HepG2 (cell line): ENCODE data around the gene WHAMM. TPM values are rescaled to one million over a fixed set of nuclear protein-coding genes. Genes with fewer than 3 reads are reported as not detected.

Experiments
- ATF7 ChIP-seq, 2 experiments: fragments of 450-650 bp in 1 of 2; sonication (generic) in 1 of 2; formaldehyde crosslinking in 1 of 2; IDR thresholded peaks; 2 replicates each; pipeline versions ENCODE4 v1.4.0 to v1.6.1; 2016 to 2020; ENCODE audit warnings: antibody characterized with exemption in 1 of 2, mild to moderate bottlenecking in 1 of 2, missing genetic modification reagents in 1 of 2
- BCL6 ChIP-seq: IDR thresholded peaks from 2 replicates; pipeline ENCODE4 v1.6.1; 2016; ENCODE audit warnings: missing genetic modification reagents, missing compliant biosample characterization
- ETV6 ChIP-seq: sonication (generic); formaldehyde crosslinking; conservative IDR thresholded peaks from 2 replicates; pipeline ENCODE4 v1.4.0; 2020; ENCODE audit warnings: missing genetic modification reagents
- FOXK1 ChIP-seq: sonication (generic); formaldehyde crosslinking; IDR thresholded peaks from 2 replicates; pipeline ENCODE4 v1.4.0; 2020; ENCODE audit warnings: low read depth, missing genetic modification reagents, borderline replicate concordance
- GPN1 ChIP-seq: sonication (generic); formaldehyde crosslinking; IDR thresholded peaks from 2 replicates; pipeline ENCODE4 v1.5.1; 2020; ENCODE audit warnings: missing genetic modification reagents, borderline replicate concordance
- KLF13 ChIP-seq: sonication (generic); formaldehyde crosslinking; IDR thresholded peaks from 2 replicates; pipeline ENCODE4 v1.4.0; 2020; ENCODE audit warnings: mild to moderate bottlenecking, missing genetic modification reagents
- NRL ChIP-seq: sonication (generic); formaldehyde crosslinking; IDR thresholded peaks from 2 replicates; pipeline ENCODE4 v1.5.0; 2020; ENCODE audit warnings: missing genetic modification reagents, mild to moderate bottlenecking, moderate library complexity, borderline replicate concordance
- PITX1 ChIP-seq: sonication (generic); formaldehyde crosslinking; IDR thresholded peaks from 2 replicates; pipeline ENCODE4 v1.5.1; 2020; ENCODE audit warnings: mild to moderate bottlenecking, missing genetic modification reagents
- RARA ChIP-seq: IDR thresholded peaks from 2 replicates; pipeline ENCODE4 v1.6.1; 2016; ENCODE audit warnings: missing genetic modification reagents, missing compliant biosample characterization
- SKI ChIP-seq: fragments of 450-650 bp; IDR thresholded peaks from one replicate; pipeline ENCODE4 v1.6.1; 2018; ENCODE audit warnings: mild to moderate bottlenecking; ENCODE audit not compliant: partially characterized antibody
- SMARCC2 ChIP-seq: fragments of 450-650 bp; IDR thresholded peaks from 2 replicates; pipeline ENCODE4 v1.6.1; 2017; ENCODE audit warnings: antibody characterized with exemption, mild to moderate bottlenecking
- SRSF9 ChIP-seq: fragments of 200-400 bp; formaldehyde crosslinking; IDR thresholded peaks from 2 replicates; pipeline ENCODE4 v1.6.1; 2018; ENCODE audit warnings: borderline replicate concordance, mild to moderate bottlenecking, low read depth, low read length; ENCODE audit not compliant: insufficient read depth, poor library complexity, severe bottlenecking
- polyA plus RNA-seq, 8 experiments: library from polyadenylated mRNA; depleted of rRNA in 3 of 8; stranded (reverse) in 7 of 8; unstranded in 1 of 8; fragments of >200 nt; fragmentation: Illumina TruSeq in 4 of 8; extraction: Trizol in 4 of 8; gene quantifications; 2 replicates each; pipeline versions ENCODE4 v1.2.1 to v1.2.3, GENCODE V29; 2011 to 2016; ENCODE audit warnings: low read depth in 4 of 8, missing spikeins in 1 of 8, mixed read lengths in 1 of 8; ENCODE audit not compliant: insufficient read depth in 1 of 8
- total RNA-seq, 5 experiments: library from RNA; depleted of rRNA; stranded (reverse); fragments of >200 nt; fragmentation: Illumina TruSeq; extraction: Trizol; gene quantifications; 2 replicates each; pipeline ENCODE4 v1.2.3, GENCODE V29; 2016; ENCODE audit warnings: low read depth in 1 of 5
- TF ChIP-seq, protein P1 (sequence below): sonication (generic); IDR thresholded peaks from 2 replicates; pipeline ENCODE4 v1.6.1; 2016; ENCODE audit warnings: low read depth, borderline replicate concordance
- TF ChIP-seq, protein P2 (sequence below): sonication (generic); formaldehyde crosslinking; IDR thresholded peaks from 2 replicates; pipeline ENCODE4 v1.9.0; 2021; ENCODE audit warnings: missing genetic modification reagents, mild to moderate bottlenecking, borderline replicate concordance
- TF ChIP-seq, protein P3 (sequence below): sonication (generic); formaldehyde crosslinking; IDR thresholded peaks from 2 replicates; pipeline ENCODE4 v1.5.1; 2020; ENCODE audit warnings: mild to moderate bottlenecking, missing genetic modification reagents, moderate library complexity
- TF ChIP-seq, protein P4 (sequence below): sonication (generic); formaldehyde crosslinking; IDR thresholded peaks from 2 replicates; pipeline ENCODE4 v1.4.0; 2020; ENCODE audit warnings: missing genetic modification reagents
- TF ChIP-seq, protein P5 (sequence below): IDR thresholded peaks from 2 replicates; pipeline ENCODE4 v1.6.1; 2012; ENCODE audit warnings: low read depth, low read length, improper control_type of control experiment

WHAMM gene
- total and polyA plus RNA-seq, 2 of the 13 experiments (the other 11 are each of a cell fraction or from before 2014, with no cell fraction given), result 2.9 to 3.0 TPM

DNA sequence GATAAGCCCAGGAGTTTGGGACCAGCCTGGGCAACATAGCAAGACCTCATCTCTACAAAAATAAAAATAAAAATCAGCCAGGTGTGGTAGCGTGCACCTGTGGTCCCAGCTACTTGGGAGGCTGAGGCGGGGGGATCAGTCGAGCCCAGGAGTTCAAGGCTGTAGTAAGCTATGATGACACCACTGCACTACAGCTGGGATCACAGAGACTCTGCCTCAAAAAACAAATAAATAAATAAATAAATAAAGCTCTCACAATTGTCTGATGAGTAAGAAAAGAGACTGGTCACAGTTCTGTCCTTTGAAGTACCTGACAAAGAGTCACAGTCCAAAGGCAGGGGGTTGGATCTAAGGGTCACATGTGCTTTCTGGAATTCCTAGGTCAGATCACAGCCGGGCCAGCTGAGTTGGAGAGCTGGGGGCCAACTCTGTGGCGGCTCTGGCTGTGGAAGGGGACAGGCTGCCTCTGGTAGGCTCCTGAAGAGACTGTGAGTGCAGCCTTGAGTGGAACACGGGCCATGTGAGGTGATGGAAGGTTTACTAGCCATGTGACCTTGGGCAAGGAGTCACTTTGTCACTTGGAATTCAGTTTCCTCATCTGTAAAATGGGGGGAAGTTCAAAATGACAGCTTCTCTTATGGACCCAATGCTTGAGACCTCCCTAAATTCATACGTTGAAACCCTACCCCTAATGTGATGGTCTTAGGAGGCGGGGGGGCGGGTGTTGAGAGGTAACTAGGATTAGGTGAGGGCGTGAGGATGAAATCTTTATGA is 47.2 kb downstream of the WHAMM start (continued):
- TF ChIP-seq SRSF9 (no peak), FOXK1 (CRISPR knock-in tag) (no peak), BCL6 (CRISPR knock-in tag) (0 out of 2 replicates have a peak, but pooled peaks have one; percentile 32), SMARCC2 (no peak), RARA (CRISPR knock-in tag) (peak; percentile 88), KLF13 (CRISPR knock-in tag) (no peak), GPN1 (CRISPR knock-in tag) (no peak), SKI (peak; percentile 25), ATF7 (IDR thresholded peaks at IDR 0.05) (peak; percentile 37), ATF7 (CRISPR knock-in tag; IDR thresholded peaks at IDR 0.05) (no peak), ETV6 (CRISPR knock-in tag) (no peak), PITX1 (CRISPR knock-in tag) (0 out of 2 replicates have a peak, but pooled peaks have one; percentile 25), NRL (CRISPR knock-in tag) (no peak)
- TF ChIP-seq, protein P1, sequence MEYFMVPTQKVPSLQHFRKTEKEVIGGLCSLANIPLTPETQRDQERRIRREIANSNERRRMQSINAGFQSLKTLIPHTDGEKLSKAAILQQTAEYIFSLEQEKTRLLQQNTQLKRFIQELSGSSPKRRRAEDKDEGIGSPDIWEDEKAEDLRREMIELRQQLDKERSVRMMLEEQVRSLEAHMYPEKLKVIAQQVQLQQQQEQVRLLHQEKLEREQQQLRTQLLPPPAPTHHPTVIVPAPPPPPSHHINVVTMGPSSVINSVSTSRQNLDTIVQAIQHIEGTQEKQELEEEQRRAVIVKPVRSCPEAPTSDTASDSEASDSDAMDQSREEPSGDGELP, result peak; percentile 95
- TF ChIP-seq, protein P2, sequence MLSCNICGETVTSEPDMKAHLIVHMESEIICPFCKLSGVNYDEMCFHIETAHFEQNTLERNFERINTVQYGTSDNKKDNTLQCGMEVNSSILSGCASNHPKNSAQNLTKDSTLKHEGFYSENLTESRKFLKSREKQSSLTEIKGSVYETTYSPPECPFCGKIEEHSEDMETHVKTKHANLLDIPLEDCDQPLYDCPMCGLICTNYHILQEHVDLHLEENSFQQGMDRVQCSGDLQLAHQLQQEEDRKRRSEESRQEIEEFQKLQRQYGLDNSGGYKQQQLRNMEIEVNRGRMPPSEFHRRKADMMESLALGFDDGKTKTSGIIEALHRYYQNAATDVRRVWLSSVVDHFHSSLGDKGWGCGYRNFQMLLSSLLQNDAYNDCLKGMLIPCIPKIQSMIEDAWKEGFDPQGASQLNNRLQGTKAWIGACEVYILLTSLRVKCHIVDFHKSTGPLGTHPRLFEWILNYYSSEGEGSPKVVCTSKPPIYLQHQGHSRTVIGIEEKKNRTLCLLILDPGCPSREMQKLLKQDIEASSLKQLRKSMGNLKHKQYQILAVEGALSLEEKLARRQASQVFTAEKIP (CRISPR knock-in tag), result no peak
- TF ChIP-seq, protein P3, sequence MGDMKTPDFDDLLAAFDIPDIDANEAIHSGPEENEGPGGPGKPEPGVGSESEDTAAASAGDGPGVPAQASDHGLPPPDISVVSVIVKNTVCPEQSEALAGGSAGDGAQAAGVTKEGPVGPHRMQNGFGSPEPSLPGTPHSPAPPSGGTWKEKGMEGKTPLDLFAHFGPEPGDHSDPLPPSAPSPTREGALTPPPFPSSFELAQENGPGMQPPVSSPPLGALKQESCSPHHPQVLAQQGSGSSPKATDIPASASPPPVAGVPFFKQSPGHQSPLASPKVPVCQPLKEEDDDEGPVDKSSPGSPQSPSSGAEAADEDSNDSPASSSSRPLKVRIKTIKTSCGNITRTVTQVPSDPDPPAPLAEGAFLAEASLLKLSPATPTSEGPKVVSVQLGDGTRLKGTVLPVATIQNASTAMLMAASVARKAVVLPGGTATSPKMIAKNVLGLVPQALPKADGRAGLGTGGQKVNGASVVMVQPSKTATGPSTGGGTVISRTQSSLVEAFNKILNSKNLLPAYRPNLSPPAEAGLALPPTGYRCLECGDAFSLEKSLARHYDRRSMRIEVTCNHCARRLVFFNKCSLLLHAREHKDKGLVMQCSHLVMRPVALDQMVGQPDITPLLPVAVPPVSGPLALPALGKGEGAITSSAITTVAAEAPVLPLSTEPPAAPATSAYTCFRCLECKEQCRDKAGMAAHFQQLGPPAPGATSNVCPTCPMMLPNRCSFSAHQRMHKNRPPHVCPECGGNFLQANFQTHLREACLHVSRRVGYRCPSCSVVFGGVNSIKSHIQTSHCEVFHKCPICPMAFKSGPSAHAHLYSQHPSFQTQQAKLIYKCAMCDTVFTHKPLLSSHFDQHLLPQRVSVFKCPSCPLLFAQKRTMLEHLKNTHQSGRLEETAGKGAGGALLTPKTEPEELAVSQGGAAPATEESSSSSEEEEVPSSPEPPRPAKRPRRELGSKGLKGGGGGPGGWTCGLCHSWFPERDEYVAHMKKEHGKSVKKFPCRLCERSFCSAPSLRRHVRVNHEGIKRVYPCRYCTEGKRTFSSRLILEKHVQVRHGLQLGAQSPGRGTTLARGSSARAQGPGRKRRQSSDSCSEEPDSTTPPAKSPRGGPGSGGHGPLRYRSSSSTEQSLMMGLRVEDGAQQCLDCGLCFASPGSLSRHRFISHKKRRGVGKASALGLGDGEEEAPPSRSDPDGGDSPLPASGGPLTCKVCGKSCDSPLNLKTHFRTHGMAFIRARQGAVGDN, result peak; percentile 36
- TF ChIP-seq, protein P4, sequence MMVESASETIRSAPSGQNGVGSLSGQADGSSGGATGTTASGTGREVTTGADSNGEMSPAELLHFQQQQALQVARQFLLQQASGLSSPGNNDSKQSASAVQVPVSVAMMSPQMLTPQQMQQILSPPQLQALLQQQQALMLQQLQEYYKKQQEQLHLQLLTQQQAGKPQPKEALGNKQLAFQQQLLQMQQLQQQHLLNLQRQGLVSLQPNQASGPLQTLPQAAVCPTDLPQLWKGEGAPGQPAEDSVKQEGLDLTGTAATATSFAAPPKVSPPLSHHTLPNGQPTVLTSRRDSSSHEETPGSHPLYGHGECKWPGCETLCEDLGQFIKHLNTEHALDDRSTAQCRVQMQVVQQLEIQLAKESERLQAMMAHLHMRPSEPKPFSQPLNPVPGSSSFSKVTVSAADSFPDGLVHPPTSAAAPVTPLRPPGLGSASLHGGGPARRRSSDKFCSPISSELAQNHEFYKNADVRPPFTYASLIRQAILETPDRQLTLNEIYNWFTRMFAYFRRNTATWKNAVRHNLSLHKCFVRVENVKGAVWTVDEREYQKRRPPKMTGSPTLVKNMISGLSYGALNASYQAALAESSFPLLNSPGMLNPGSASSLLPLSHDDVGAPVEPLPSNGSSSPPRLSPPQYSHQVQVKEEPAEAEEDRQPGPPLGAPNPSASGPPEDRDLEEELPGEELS (CRISPR knock-in tag), result peak; percentile 77
- TF ChIP-seq, protein P5, sequence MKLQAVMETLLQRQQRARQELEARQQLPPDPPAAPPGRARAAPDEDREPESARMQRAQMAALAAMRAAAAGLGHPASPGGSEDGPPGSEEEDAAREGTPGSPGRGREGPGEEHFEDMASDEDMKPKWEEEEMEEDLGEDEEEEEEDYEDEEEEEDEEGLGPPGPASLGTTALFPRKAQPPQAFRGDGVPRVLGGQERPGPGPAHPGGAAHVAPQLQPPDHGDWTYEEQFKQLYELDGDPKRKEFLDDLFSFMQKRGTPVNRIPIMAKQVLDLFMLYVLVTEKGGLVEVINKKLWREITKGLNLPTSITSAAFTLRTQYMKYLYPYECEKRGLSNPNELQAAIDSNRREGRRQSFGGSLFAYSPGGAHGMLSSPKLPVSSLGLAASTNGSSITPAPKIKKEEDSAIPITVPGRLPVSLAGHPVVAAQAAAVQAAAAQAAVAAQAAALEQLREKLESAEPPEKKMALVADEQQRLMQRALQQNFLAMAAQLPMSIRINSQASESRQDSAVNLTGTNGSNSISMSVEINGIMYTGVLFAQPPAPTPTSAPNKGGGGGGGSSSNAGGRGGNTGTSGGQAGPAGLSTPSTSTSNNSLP, result 0 out of 2 replicates have a peak, but pooled peaks have one; percentile 31
